Mucosa of descending colon (tissue), 3 donors: ENCODE measurements around the gene RNASE7. TPM values are rescaled to one million over a fixed set of nuclear protein-coding genes. Genes with fewer than 3 reads are reported as not detected.

Experiments used
- ATAC-seq: fragments of 200-7000 bp; cut with Tn5 transposase; one replicate; pipeline ENCODE4 v1.9.1; 2020; ENCODE audit warnings: mild to moderate bottlenecking, moderate library complexity
- DNase-seq, 3 donors: peaks; one replicate each; pipeline ENCODE4 v3.0.0-alpha.2; 2020
- H3K36me3 ChIP-seq: fragments of 200-600 bp; one replicate; pipeline ENCODE4 v1.8.0; 2021; ENCODE audit warnings: low read depth, mild to moderate bottlenecking
- H3K4me1 ChIP-seq: fragments of 200-600 bp; one replicate; pipeline ENCODE4 v1.8.0; 2021; ENCODE audit warnings: low read depth, mild to moderate bottlenecking
- H3K4me3 ChIP-seq: fragments of 200-600 bp; one replicate; pipeline ENCODE4 v1.8.0; 2021; ENCODE audit warnings: mild to moderate bottlenecking
- H3K9me3 ChIP-seq: fragments of 200-600 bp; one replicate; pipeline ENCODE4 v1.8.0; 2021; ENCODE audit warnings: mild to moderate bottlenecking
- CTCF ChIP-seq: fragments of 200-600 bp; IDR thresholded peaks from one replicate; pipeline ENCODE4 v1.8.0; 2022; ENCODE audit warnings: antibody characterized with exemption, mild to moderate bottlenecking
- intact Hi-C, 2 donors: fragments of 100-400 bp; cut with DNase I in 1 of 2; cut with micrococcal nuclease in 1 of 2; formaldehyde crosslinking; loops; one replicate each; pipeline versions ENCODE4 v1.11.0 to v1.11.1; 2022; cut with DNase I, micrococcal nuclease
- total RNA-seq, 3 donors: library from RNA; stranded (reverse); fragmentation: NEBNext Ultra II Directional in 2 of 3; extraction: Animal tissue kit (Norgen Biotek cat#: 25700) in 2 of 3; gene quantifications; one replicate each; pipeline versions ENCODE4 v1.2.1 to v1.2.4, GENCODE V29; 2021 to 2023
- donor health status: DM: no; HTN: no; CAD: no; lungs with moderate emphysema.
- donor health status: DM: no; HTN: no; CAD: no.
- donor health status: DM: no; HTN: yes; CAD: no.

RNASE7 gene
- total RNA-seq, 3 donors from 2014 or later, result 0.19 to 0.32 TPM; not detected in 1

GRCh38 chr14:21018781-21019180, 23.4 kb upstream of the RNASE7 start:
- peaks cover 8% of the 10 kb centered on the region for H3K4me1 ChIP-seq
- intact Hi-C loops, result loop anchor here in 1 of 2 donors (10.0 kb wide), 1 partner anchor 76 kb away; the partner anchor contains the start of gene ZNF219
- no peak overlapping the region for H3K4me3 ChIP-seq
- ATAC-seq (no peak), DNase-seq (no peak)
- TF ChIP-seq CTCF, result no peak
- no peaks in the 10 kb centered on the region for H3K36me3 ChIP-seq
- H3K9me3 ChIP-seq, result no peaks in the 10 kb centered on the region

GRCh38 chr14:21019366-21019765, 22.8 kb upstream of the RNASE7 start:
- Histone ChIP-seq H3K9me3 (no peaks in the 10 kb centered on the region), H3K4me1 (peaks cover 12% of the 10 kb centered on the region), H3K36me3 (no peaks in the 10 kb centered on the region), H3K4me3 (no peak overlapping the region)
- ATAC-seq (no peak), DNase-seq (no peak)
- intact Hi-C loops, result loop anchor here in 1 of 2 donors (10.0 kb wide), 1 partner anchor 75 kb away; the partner anchor contains the start of gene ZNF219
- no peak for TF ChIP-seq CTCF

- no peak for TF ChIP-seq CTCF
- no peak for DNase-seq
- no peak overlapping the region for H3K4me3 ChIP-seq
- ATAC-seq, result no peak
- H3K36me3 ChIP-seq, result no peaks in the 10 kb centered on the region
- no peaks in the 10 kb centered on the region for H3K9me3 ChIP-seq
- peaks cover 12% of the 10 kb centered on the region for H3K4me1 ChIP-seq
- intact Hi-C loops, result no loop called here
Measured at GRCh38 chr14:21020977-21021545, 21.1 kb upstream of the RNASE7 start.

GRCh38 chr14:21022686-21023085, 19.5 kb upstream of the RNASE7 start:
- TF ChIP-seq CTCF, result no peak
- no peak for DNase-seq
- intact Hi-C loops, result no loop called here
- Histone ChIP-seq H3K4me3 (no peak overlapping the region), H3K4me1 (peaks cover 12% of the 10 kb centered on the region), H3K36me3 (no peaks in the 10 kb centered on the region), H3K9me3 (no peaks in the 10 kb centered on the region)
- ATAC-seq, result no peak

- DNase-seq, result no peak
- H3K9me3 ChIP-seq, result no peaks in the 10 kb centered on the region
- TF ChIP-seq CTCF, result no peak
- H3K4me3 ChIP-seq, result no peak overlapping the region
- H3K36me3 ChIP-seq, result no peaks in the 10 kb centered on the region
- peaks cover 12% of the 10 kb centered on the region for H3K4me1 ChIP-seq
- no peak for ATAC-seq
- intact Hi-C loops, result no loop called here
Measured at GRCh38 chr14:21023174-21023573, 19.0 kb upstream of the RNASE7 start.
